ENCODE data around the gene GABBR2.
A peak's percentile ranks its signal among the peaks of the same experiment; 100 is the strongest.

Gene GABBR2

GRCh38 chr9:98619788-98620187 lies 88.9 kb downstream of the GABBR2 start:
- no peak for DNase-seq

- no peak for DNase-seq
Measured at GRCh38 chr9:98615633-98616032, 93.1 kb downstream of the GABBR2 start.

GRCh38 chr9:98614941-98615340 lies 93.8 kb downstream of the GABBR2 start:
- DNase-seq: no peak

GRCh38 chr9:98612061-98612752 lies 96.5 kb downstream of the GABBR2 start:
- DNase-seq: no peak

GRCh38 chr9:98611319-98611718 lies 97.4 kb downstream of the GABBR2 start:
- no peak for DNase-seq

- DNase-seq: no peak
Measured at GRCh38 chr9:98610711-98611110, 98.0 kb downstream of the GABBR2 start.

GRCh38 chr9:98610211-98610610 lies 98.5 kb downstream of the GABBR2 start:
- peak; percentile 43 for DNase-seq

GRCh38 chr9:98609646-98610045 lies 99.1 kb downstream of the GABBR2 start:
- no peak for DNase-seq

- DNase-seq: peak; percentile 47
Measured at GRCh38 chr9:98607787-98608186, 100.9 kb downstream of the GABBR2 start.

- DNase-seq: no peak
Measured at GRCh38 chr9:98607152-98607551, 101.6 kb downstream of the GABBR2 start.

GRCh38 chr9:98606730-98607129 lies 102.0 kb downstream of the GABBR2 start:
- DNase-seq: no peak

GRCh38 chr9:98605116-98605515 lies 103.6 kb downstream of the GABBR2 start:
- no peak for DNase-seq

- no peak for DNase-seq
Measured at GRCh38 chr9:98603821-98604383, 104.8 kb downstream of the GABBR2 start.

- DNase-seq: no peak
Measured at GRCh38 chr9:98602839-98603500, 105.8 kb downstream of the GABBR2 start.

GRCh38 chr9:98600631-98601030 lies 108.1 kb downstream of the GABBR2 start:
- no peak for DNase-seq

GRCh38 chr9:98599566-98600216 lies 109.0 kb downstream of the GABBR2 start:
- no peak for DNase-seq

GRCh38 chr9:98598861-98599260 lies 109.9 kb downstream of the GABBR2 start:
- DNase-seq: no peak

GRCh38 chr9:98597236-98597771 lies 111.4 kb downstream of the GABBR2 start:
- peak; percentile 4 for DNase-seq

- no peak for DNase-seq
Measured at GRCh38 chr9:98596486-98596885, 112.2 kb downstream of the GABBR2 start.

GRCh38 chr9:98594546-98595160 lies 114.1 kb downstream of the GABBR2 start:
- no peak for DNase-seq

GRCh38 chr9:98593354-98594253 lies 115.1 kb downstream of the GABBR2 start:
- no peak for DNase-seq

GRCh38 chr9:98591696-98592095 lies 117.0 kb downstream of the GABBR2 start:
- no peak for DNase-seq
